IPS DF 6.9 (cell line): ENCODE data around the gene ITPKB.

ENCODE experiments used
- DNase-seq: peaks from one replicate; pipeline ENCODE4 v3.0.0-alpha.2; 2013; ENCODE audit warnings: low read depth, low spot score
- H3K27ac ChIP-seq: one replicate; pipeline ENCODE4 v1.5.1; 2013; ENCODE audit warnings: low read length, control low read depth
- H3K27me3 ChIP-seq: 2 replicates; pipeline ENCODE4 v1.6.1; 2013; ENCODE audit warnings: mild to moderate bottlenecking, low read length; ENCODE audit not compliant: control insufficient read depth, insufficient read depth
- H3K36me3 ChIP-seq: 2 replicates; pipeline ENCODE4 v1.6.1; 2013; ENCODE audit warnings: low read length; ENCODE audit not compliant: control insufficient read depth, insufficient read depth
- H3K4me1 ChIP-seq: 2 replicates; pipeline ENCODE4 v1.6.1; 2013; ENCODE audit warnings: low read length; ENCODE audit not compliant: control insufficient read depth, insufficient read depth
- H3K4me3 ChIP-seq: 2 replicates; pipeline ENCODE4 v1.5.1; 2013; ENCODE audit warnings: mild to moderate bottlenecking, low read length
- H3K9me3 ChIP-seq: 2 replicates; pipeline ENCODE4 v1.6.1; 2013; ENCODE audit warnings: low read length, inconsistent platforms; ENCODE audit not compliant: control insufficient read depth, insufficient read depth
- WGBS: extraction: QIAGEN DNeasy Blood & Tissue Kit; methylation state at CpG from one replicate; pipeline ENCODE4 v1.1.7; 2013; ENCODE audit warnings: mixed read lengths, missing lambda C conversion rate; ENCODE audit not compliant: insufficient read length, insufficient coverage; 5-methylcytosine and 5-hydroxymethylcytosine counted together

ITPKB gene

DNA sequence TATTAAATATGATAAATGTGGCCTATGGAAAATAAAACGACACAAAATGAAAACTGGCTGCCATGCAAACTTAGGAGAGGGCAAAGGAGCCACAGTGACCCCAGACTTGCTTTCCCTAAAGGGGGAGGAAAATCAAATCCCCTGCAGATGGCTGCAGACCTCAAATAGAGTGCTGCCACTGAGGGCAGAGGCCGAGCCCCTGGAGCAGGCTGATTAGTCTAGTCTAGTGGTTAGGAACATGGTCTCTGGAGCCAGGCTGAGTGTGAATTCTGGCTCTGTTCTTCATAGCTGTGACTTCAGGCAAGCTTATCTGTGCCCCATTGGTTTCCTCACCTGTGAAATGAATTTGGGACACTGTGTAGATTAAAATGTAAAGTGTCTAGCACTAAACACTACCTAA lies 60.8 kb downstream of the ITPKB start:
- H3K27ac ChIP-seq = no peak overlapping the region
- DNase-seq = no peak
- H3K4me3 ChIP-seq = no peak overlapping the region
- H3K27me3 ChIP-seq = no peaks in the 10 kb centered on the region; the same call in 1 of the 2 replicates
- H3K4me1 ChIP-seq = peaks cover 10% of the 10 kb centered on the region; the same call in 1 of the 2 replicates
- H3K9me3 ChIP-seq = no peaks in the 10 kb centered on the region
- H3K36me3 ChIP-seq = no peaks in the 10 kb centered on the region
- WGBS = no CpG with 5 or more reads among the region's 2 CpGs

DNA sequence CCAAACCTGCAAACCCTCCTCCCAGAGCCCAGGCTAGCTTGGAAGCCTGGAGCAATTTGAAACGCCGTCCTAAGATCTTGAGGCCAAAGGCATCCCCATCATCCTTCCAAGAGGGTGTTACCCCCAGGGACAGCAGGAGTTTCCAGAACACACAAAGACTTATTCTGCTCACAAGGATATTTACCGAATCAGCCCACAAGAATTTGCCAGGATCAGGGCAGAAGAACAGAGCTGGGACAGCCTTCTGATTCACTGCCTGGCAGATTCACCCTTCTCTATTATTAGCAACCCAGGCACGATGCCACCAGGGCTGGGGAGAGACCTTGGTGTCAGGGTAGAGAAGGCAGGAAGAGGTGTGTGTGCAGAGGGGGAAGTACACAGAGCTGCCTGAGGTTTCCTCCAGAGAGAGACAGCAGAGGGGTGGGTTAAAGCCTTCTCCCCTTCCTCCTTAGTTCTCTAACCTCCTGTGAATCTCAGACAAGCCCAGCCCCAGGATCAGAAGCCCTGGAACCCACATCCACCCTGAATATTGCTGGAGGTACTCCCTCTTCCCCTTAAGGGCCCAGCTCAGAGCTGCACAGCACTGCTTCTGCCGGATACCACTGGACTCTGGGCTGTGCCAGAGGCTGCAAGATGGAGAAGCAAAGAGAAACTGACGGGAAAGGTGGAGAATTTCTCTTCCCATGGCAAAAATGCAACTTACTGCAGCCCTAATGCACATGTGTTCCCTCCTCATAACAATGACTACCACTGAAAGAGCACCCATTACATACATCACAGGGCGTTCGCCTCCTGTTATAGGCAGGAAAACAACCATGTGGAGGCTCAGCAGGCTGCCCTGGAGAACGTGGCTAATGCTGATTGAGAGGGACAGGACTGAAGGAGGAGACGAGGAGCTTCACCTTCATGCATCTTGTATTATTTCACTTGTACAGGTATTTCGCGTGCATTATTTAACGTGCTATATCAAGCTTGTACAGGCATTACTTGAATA lies 61.8 kb downstream of the ITPKB start:
- no CpG with 5 or more reads among the region's 13 CpGs for WGBS
- H3K4me1 ChIP-seq = peaks cover 10% of the 10 kb centered on the region; the same call in 1 of the 2 replicates
- no peak overlapping the region for H3K4me3 ChIP-seq
- no peaks in the 10 kb centered on the region; the same call in 1 of the 2 replicates for H3K27me3 ChIP-seq
- no peaks in the 10 kb centered on the region for H3K36me3 ChIP-seq
- no peaks in the 10 kb centered on the region for H3K9me3 ChIP-seq
- H3K27ac ChIP-seq = no peak overlapping the region
- DNase-seq = no peak

DNA sequence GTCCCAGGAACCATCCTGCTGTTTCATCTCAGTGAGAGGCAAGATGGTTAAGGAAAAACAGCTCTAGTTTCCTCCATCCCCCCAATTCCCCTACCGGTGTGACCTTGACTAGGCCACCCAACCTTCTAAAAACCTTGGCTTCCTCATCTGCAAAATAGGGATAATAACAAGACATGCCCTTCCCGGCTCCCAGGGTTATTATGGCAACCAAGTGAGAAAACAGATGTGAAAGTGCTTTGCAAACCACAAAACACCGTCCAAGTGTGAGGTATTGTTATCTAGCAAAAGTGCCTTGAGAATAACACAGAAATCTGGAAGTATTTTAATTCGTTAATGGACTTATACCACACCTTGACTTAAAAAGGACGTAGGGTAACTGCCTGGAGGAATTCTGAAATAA lies 62.7 kb downstream of the ITPKB start:
- no peak for DNase-seq
- H3K9me3 ChIP-seq = no peaks in the 10 kb centered on the region
- H3K36me3 ChIP-seq = no peaks in the 10 kb centered on the region
- H3K27me3 ChIP-seq = no peaks in the 10 kb centered on the region; the same call in 1 of the 2 replicates
- no peak overlapping the region for H3K27ac ChIP-seq
- H3K4me3 ChIP-seq = no peak overlapping the region
- H3K4me1 ChIP-seq = peaks cover 10% of the 10 kb centered on the region; the same call in 1 of the 2 replicates
- whole genome bisulfite sequencing = no CpG with 5 or more reads among the region's 5 CpGs

DNA sequence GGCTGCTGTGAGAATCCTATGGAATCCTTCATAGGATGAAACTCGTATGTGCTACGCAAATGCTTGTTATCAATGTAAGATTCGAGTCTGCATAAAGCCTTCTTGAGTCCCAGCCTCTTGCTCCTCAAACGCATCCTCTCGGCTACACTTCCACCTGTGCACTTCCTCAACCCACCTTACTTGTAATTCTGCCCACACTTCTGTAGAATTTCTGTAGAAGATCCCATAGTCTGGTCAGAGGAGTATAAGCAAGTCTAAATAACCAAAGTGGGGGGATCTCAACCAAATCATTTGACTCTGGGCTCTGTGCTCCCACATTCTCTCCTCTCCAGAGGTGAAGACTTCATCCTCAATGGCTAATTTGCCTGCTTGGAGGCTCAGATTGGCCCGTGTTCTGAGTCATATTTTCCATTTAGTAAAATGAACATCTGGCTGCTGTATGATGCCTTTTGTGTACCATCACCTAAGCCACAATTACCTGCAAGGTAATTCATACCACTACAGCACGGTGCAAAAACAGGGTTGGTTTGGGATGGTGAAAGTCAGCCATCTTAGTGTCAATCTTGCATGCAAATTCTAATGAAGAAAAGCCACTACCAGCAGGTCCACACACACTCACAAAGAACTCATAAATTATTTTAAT lies 63.2 kb downstream of the ITPKB start:
- no peak for DNase-seq
- H3K27ac ChIP-seq = no peak overlapping the region
- no peak overlapping the region for H3K4me3 ChIP-seq
- H3K36me3 ChIP-seq = no peaks in the 10 kb centered on the region
- no CpG with 5 or more reads among the region's 7 CpGs for WGBS
- H3K27me3 ChIP-seq = no peaks in the 10 kb centered on the region; the same call in 1 of the 2 replicates
- peaks cover 5% of the 10 kb centered on the region; the same call in 1 of the 2 replicates for H3K4me1 ChIP-seq
- no peaks in the 10 kb centered on the region for H3K9me3 ChIP-seq

DNA sequence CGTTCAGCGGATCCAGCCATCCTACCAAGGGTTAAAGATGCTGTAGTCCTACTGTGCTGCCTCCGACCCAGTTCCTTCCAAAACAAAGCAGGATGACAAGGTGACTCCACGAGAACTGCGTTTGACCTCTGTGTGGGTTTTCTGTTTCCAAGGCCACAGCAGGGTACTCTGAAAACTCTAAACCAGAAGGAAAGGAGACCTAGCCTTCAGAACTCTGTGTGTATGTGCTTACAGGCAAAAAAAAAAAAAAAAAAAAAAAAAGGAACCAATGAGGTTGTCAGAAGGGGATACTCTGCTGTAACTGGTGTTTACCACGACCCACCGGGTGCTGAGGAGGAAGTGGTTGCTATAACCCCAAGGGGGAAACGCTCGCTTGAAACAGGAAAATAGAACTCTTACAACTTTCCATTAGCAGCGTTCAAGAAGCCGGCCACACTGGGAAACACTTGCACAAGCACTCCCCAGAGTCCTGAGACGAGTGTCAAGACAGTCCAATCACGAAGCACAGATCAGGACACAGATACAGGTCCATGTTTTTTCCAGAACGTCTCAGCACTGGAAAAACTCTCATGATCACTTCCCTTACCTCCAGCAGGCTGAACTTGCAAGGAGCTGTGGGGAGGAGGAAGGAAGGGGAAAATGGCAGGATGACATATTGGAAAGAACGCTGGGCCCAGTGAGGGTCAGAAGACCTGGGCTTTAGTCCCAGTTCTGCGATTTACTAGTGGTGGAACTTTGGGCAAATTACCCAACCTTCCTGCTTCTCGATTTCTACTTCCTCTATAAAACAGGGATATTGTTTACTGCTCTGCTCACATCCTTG lies 64.0 kb downstream of the ITPKB start:
- no peaks in the 10 kb centered on the region for H3K36me3 ChIP-seq
- H3K27me3 ChIP-seq = no peaks in the 10 kb centered on the region; the same call in 1 of the 2 replicates
- H3K27ac ChIP-seq = no peak overlapping the region
- H3K4me1 ChIP-seq = 0 out of 2 replicates have a peak, but pooled peaks cover 2% of the 10 kb centered on the region
- DNase-seq = no peak
- no peak overlapping the region for H3K4me3 ChIP-seq
- WGBS = no CpG with 5 or more reads among the region's 17 CpGs
- H3K9me3 ChIP-seq = no peaks in the 10 kb centered on the region

DNA sequence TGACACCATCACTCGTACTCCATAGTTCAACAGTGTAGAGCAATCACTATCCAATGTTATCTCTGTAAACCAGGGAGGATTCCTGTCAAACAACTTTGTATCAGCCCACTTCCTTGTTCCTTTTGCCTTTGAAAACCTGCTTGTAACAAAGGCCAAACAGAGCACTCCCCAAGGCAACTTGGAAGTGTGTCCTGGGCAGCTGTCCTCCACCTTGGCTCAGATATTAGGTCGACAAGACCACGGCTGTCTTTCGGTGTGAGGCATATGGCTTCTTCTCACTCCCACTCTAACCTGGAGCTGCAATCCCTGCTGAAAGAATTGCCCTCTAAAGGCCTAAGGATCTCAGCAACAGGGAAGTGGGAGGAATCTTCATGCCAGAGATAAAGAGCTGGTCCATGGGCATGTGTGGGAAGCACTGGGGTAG lies 66.7 kb downstream of the ITPKB start:
- no peak overlapping the region for H3K4me3 ChIP-seq
- no peak overlapping the region for H3K27ac ChIP-seq
- peaks cover 3% of the 10 kb centered on the region; the same call in 1 of the 2 replicates for H3K4me1 ChIP-seq
- H3K9me3 ChIP-seq = no peaks in the 10 kb centered on the region
- H3K36me3 ChIP-seq = no peaks in the 10 kb centered on the region
- WGBS = no CpG with 5 or more reads among the region's 4 CpGs
- H3K27me3 ChIP-seq = no peaks in the 10 kb centered on the region; the same call in 1 of the 2 replicates
- no peak for DNase-seq

DNA sequence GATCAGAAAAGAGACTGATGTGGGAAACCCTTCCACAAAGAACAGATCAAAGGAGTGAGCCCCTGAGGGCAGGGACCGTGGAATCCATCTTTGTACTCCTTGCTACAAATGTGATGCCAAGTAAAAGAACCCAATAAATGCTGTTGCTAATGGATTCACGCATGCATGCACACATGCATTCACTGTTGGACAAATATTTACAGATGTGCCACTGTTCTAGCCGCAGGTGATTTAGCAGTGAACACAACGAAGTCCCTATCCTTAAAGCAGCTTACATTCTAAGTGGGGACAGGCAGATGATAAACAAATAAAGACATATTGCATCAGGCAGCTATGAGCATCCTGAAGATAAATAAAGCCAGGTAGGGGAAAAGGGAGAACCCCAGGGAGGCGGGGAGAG lies 67.8 kb downstream of the ITPKB start:
- DNase-seq = no peak
- Histone ChIP-seq H3K27me3 (no peaks in the 10 kb centered on the region; the same call in 1 of the 2 replicates), H3K36me3 (no peaks in the 10 kb centered on the region), H3K27ac (no peak overlapping the region), H3K4me3 (no peak overlapping the region), H3K9me3 (no peaks in the 10 kb centered on the region), H3K4me1 (peaks cover 5% of the 10 kb centered on the region; the same call in 1 of the 2 replicates)
- no CpG with 5 or more reads among the region's 5 CpGs for WGBS

DNA sequence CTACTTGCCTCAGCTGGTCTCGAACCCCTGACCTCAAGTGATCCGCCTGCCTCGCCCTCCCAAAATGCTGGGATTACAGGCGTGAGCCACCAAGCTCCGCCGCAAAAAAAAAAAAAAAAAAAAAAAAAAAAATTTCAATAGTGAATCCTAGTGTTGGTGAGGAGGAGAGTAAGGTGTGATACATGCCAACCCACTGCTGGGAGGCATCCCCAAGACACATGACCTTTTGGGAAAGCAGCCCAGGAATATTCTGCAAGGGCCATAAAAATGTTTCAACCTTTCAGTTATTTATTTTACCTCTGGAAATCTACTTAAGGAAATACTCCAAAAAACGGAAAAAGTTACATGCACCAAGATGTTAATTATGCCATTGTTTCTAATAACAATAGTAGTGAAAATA lies 69.0 kb downstream of the ITPKB start:
- no peak for DNase-seq
- Histone ChIP-seq H3K4me1 (peaks cover 3% of the 10 kb centered on the region; the same call in 1 of the 2 replicates), H3K9me3 (no peaks in the 10 kb centered on the region), H3K27me3 (no peaks in the 10 kb centered on the region; the same call in 1 of the 2 replicates), H3K4me3 (no peak overlapping the region), H3K36me3 (no peaks in the 10 kb centered on the region), H3K27ac (no peak overlapping the region)
- WGBS = no CpG with 5 or more reads among the region's 7 CpGs

DNA sequence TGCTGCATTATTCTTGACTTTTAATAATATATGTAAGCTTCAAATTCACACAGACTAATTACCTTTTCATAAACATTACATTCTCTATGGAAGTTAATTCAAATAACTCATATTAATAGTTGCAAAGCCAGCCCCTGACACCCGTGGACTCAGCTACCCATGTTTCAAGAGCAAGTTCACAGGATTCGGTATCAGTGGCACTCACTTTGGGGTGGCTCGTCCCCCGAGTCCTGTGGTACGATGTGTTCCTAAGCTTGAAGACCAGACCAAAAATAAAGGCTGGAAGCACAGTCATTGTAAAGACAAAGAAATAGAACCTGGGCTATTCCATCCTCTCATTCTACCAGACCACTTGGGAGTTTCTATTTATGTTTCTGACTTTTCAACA lies 70.9 kb downstream of the ITPKB start:
- Histone ChIP-seq H3K27me3 (no peaks in the 10 kb centered on the region; the same call in 1 of the 2 replicates), H3K27ac (no peak overlapping the region), H3K9me3 (no peaks in the 10 kb centered on the region), H3K4me1 (peaks cover 3% of the 10 kb centered on the region), H3K4me3 (no peak overlapping the region), H3K36me3 (no peaks in the 10 kb centered on the region)
- WGBS = no CpG with 5 or more reads among the region's 5 CpGs
- no peak for DNase-seq

DNA sequence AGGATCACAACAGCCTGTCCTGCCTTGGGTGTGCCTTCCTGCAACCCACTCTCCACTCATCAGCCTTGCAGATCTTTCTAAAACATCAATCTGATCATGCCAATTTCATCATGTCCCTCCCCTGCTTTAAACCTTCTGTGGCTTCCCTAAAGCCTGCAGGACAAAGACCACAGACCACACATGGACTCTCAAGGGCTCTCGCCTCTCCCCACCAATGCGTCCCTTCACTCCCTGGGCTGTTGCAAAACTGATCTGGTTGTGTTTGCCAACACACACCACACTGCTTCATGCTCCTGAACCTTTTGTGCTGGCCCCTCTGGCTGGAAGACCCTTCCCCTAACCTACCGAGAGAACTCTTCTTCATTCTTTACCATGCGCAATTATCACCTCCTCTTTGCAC lies 72.4 kb downstream of the ITPKB start:
- no peak overlapping the region for H3K27ac ChIP-seq
- no peaks in the 10 kb centered on the region for H3K36me3 ChIP-seq
- WGBS = no CpG with 5 or more reads among the region's 4 CpGs
- DNase-seq = no peak
- H3K4me1 ChIP-seq = peaks cover 5% of the 10 kb centered on the region
- H3K27me3 ChIP-seq = no peaks in the 10 kb centered on the region; the same call in 1 of the 2 replicates
- no peaks in the 10 kb centered on the region for H3K9me3 ChIP-seq
- no peak overlapping the region for H3K4me3 ChIP-seq
